K562 (cell line): ENCODE results near the gene TOR1B. TPM values are rescaled to one million over a fixed set of nuclear protein-coding genes. Genes with fewer than 3 reads are reported as not detected.

Experiments
- DPF2 ChIP-seq: fragments of 450-650 bp; IDR thresholded peaks from 2 replicates; pipeline ENCODE4 v1.6.1; 2016
- L3MBTL2 ChIP-seq: fragments of 450-650 bp; IDR thresholded peaks from 2 replicates; pipeline ENCODE4 v1.6.1; 2016; ENCODE audit warnings: mild to moderate bottlenecking, moderate library complexity
- NFIC ChIP-seq: fragments of 450-650 bp; IDR thresholded peaks from 2 replicates; pipeline ENCODE4 v1.6.1; 2017; ENCODE audit warnings: mild to moderate bottlenecking, inconsistent platforms
- NR2C1 ChIP-seq, 2 experiments: fragments of 450-650 bp; IDR thresholded peaks; 2 replicates each; pipeline ENCODE4 v1.6.1; 2017; ENCODE audit warnings: mild to moderate bottlenecking in 2 of 2, antibody characterized with exemption in 1 of 2, inconsistent platforms in 1 of 2, missing compliant biosample characterization in 1 of 2, missing genetic modification characterization in 1 of 2
- POLR3G ChIP-seq: IDR thresholded peaks from 2 replicates; pipeline ENCODE4 v1.6.1; 2011; ENCODE audit not compliant: insufficient read length, insufficient replicate concordance; ENCODE audit errors: extremely low read depth
- RAD51 ChIP-seq: fragments of 450-650 bp; IDR thresholded peaks from 2 replicates; pipeline ENCODE4 v1.7.1; 2016; ENCODE audit warnings: low read depth, mild to moderate bottlenecking, borderline replicate concordance
- ZNF444 ChIP-seq: fragments of 250-450 bp; sonication (Bioruptor Pico); IDR thresholded peaks from 2 replicates; pipeline ENCODE4 v1.4.0; 2020; ENCODE audit warnings: mild to moderate bottlenecking, moderate library complexity
- ZNF830 ChIP-seq: fragments of 250-450 bp; sonication (Bioruptor Pico); IDR thresholded peaks from 2 replicates; pipeline ENCODE4 v1.5.0; 2021; ENCODE audit warnings: mild to moderate bottlenecking
- polyA plus RNA-seq, 8 experiments: library from polyadenylated mRNA; depleted of rRNA in 4 of 8; stranded (reverse) in 5 of 8; unstranded in 3 of 8; fragments of >200 nt; fragmentation: Nextera tagmentation in 2 of 8; fragmentation: Illumina TruSeq in 1 of 8; extraction: Ambion mirVana in 2 of 8; extraction: Trizol in 1 of 8; gene quantifications; 2 replicates each; pipeline versions ENCODE4 v1.2.1 to v1.2.3, GENCODE V29; 2011 to 2014; ENCODE audit warnings: inconsistent platforms in 1 of 8, missing spikeins in 1 of 8
- total RNA-seq, 7 experiments: library from RNA; depleted of rRNA in 6 of 7; stranded (reverse); fragments of >200 nt in 6 of 7; fragmentation: Illumina TruSeq in 2 of 7; extraction: Trizol in 2 of 7; gene quantifications; 2 replicates each; pipeline versions ENCODE4 v1.2.1 to v1.2.3, GENCODE V29; 2011 to 2021; ENCODE audit warnings: low replicate concordance in 1 of 7
- TF ChIP-seq, protein P1 (sequence below): fragments of 250-450 bp; sonication (Bioruptor Pico); IDR thresholded peaks from 2 replicates; pipeline ENCODE4 v1.8.0; 2022; ENCODE audit warnings: inconsistent platforms
- TF ChIP-seq, protein P2 (sequence below): sonication (generic); formaldehyde crosslinking; IDR thresholded peaks from 2 replicates; pipeline ENCODE4 v1.9.0; 2022; ENCODE audit warnings: mild to moderate bottlenecking, missing genetic modification reagents
- TF ChIP-seq, protein P3 (sequence below), 2 experiments: IDR thresholded peaks; 2 replicates each; pipeline ENCODE4 v1.6.1; 2011; ENCODE audit warnings: borderline replicate concordance in 1 of 2, control low read depth in 1 of 2, low read depth in 1 of 2, low read length in 1 of 2, mild to moderate bottlenecking in 1 of 2, mixed read lengths in 1 of 2, moderate library complexity in 1 of 2; ENCODE audit not compliant: insufficient read depth in 1 of 2, insufficient read length in 1 of 2, poor library complexity in 1 of 2, severe bottlenecking in 1 of 2; ENCODE audit errors: extremely low read depth in 1 of 2

TOR1B gene
- total and polyA plus RNA-seq, 9 of the 15 experiments (the other 6 are each of a cell fraction or from before 2014, with no cell fraction given): 4.2 to 36.5 (median 24.6) TPM

GRCh38 chr9:129774791-129775447, 28.1 kb upstream of the TOR1B start (continued):
- TF ChIP-seq, protein P1, sequence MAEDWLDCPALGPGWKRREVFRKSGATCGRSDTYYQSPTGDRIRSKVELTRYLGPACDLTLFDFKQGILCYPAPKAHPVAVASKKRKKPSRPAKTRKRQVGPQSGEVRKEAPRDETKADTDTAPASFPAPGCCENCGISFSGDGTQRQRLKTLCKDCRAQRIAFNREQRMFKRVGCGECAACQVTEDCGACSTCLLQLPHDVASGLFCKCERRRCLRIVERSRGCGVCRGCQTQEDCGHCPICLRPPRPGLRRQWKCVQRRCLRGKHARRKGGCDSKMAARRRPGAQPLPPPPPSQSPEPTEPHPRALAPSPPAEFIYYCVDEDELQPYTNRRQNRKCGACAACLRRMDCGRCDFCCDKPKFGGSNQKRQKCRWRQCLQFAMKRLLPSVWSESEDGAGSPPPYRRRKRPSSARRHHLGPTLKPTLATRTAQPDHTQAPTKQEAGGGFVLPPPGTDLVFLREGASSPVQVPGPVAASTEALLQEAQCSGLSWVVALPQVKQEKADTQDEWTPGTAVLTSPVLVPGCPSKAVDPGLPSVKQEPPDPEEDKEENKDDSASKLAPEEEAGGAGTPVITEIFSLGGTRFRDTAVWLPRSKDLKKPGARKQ (CRISPR knock-in tag): no peak
- TF ChIP-seq NFIC (peak; percentile 48), ZNF830 (CRISPR knock-in tag) (no peak), ZNF444 (no peak), L3MBTL2 (peak; percentile 63), NR2C1 (IDR thresholded peaks at IDR 0.05) (no peak), NR2C1 (tag; IDR thresholded peaks at IDR 0.05) (no peak), POLR3G (no peak), RAD51 (peak; percentile 22; the same call in 1 of the 2 replicates), DPF2 (no peak)
- TF ChIP-seq, protein P2, sequence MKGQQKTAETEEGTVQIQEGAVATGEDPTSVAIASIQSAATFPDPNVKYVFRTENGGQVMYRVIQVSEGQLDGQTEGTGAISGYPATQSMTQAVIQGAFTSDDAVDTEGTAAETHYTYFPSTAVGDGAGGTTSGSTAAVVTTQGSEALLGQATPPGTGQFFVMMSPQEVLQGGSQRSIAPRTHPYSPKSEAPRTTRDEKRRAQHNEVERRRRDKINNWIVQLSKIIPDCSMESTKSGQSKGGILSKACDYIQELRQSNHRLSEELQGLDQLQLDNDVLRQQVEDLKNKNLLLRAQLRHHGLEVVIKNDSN (CRISPR knock-in tag): peak; percentile 40; the same call in 1 of the 2 replicates
- TF ChIP-seq, protein P3, sequence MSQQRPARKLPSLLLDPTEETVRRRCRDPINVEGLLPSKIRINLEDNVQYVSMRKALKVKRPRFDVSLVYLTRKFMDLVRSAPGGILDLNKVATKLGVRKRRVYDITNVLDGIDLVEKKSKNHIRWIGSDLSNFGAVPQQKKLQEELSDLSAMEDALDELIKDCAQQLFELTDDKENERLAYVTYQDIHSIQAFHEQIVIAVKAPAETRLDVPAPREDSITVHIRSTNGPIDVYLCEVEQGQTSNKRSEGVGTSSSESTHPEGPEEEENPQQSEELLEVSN (IDR thresholded peaks at IDR 0.05; ENCODE audit: borderline replicate concordance in 1 of 2, extremely low read depth in 1 of 2, insufficient read depth in 1 of 2, insufficient read length in 1 of 2, low read depth in 1 of 2, low read length in 1 of 2, poor library complexity in 1 of 2, severe bottlenecking in 1 of 2): peak in 1 of 2 experiments; percentile 37
- TF ChIP-seq, all 486 proteins: peak for 9
